ENCODE data around the gene HIP1.

Gene HIP1

DNA sequence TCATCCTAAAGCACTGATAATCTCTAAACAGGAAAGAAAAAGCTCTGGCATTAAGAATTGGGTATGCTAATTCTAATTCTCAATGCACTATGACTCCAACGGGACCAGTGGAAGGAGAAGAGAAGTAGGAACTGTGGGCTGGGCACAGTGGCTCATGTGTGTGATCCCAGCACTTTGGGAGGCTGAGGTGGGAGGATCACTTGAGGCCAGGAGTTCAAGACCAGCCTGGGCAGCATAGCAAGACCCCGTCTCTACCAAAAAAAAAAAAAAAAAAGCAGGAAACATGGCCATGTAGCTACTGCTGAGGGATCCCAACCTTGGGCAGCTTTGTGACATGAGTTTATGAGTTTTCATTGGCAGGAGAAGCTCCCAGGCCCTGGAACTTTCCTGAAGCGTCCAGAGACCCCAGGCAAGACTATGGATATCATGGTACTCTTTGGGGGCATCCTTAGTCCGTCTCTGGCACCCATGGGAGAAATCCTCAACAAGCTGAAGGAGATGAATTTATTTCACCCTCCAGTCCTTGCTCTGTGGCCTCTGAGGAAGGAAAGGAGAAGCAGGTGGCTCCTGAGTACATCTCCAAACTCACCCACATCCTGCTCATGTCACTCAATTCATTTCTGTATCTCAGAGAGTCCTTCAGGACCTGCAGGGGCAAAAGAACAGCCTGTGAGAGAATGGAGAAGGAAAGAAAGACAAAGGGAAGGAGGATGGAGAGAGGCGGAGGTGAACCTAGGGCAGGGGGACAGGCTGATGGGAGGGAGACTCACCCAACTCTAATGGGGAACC lies 147.1 kb downstream of the HIP1 start:
- no peak for DNase-seq (ENCODE audit: low read depth)
- TF ChIP-seq, protein P1, sequence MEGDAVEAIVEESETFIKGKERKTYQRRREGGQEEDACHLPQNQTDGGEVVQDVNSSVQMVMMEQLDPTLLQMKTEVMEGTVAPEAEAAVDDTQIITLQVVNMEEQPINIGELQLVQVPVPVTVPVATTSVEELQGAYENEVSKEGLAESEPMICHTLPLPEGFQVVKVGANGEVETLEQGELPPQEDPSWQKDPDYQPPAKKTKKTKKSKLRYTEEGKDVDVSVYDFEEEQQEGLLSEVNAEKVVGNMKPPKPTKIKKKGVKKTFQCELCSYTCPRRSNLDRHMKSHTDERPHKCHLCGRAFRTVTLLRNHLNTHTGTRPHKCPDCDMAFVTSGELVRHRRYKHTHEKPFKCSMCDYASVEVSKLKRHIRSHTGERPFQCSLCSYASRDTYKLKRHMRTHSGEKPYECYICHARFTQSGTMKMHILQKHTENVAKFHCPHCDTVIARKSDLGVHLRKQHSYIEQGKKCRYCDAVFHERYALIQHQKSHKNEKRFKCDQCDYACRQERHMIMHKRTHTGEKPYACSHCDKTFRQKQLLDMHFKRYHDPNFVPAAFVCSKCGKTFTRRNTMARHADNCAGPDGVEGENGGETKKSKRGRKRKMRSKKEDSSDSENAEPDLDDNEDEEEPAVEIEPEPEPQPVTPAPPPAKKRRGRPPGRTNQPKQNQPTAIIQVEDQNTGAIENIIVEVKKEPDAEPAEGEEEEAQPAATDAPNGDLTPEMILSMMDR (IDR thresholded peaks at IDR 0.05; ENCODE audit: control insufficient read depth, extremely low read depth, insufficient read depth), result no peak
- H3K4me3 ChIP-seq (ENCODE audit: low read depth, low read length), result no peak overlapping the region

DNA sequence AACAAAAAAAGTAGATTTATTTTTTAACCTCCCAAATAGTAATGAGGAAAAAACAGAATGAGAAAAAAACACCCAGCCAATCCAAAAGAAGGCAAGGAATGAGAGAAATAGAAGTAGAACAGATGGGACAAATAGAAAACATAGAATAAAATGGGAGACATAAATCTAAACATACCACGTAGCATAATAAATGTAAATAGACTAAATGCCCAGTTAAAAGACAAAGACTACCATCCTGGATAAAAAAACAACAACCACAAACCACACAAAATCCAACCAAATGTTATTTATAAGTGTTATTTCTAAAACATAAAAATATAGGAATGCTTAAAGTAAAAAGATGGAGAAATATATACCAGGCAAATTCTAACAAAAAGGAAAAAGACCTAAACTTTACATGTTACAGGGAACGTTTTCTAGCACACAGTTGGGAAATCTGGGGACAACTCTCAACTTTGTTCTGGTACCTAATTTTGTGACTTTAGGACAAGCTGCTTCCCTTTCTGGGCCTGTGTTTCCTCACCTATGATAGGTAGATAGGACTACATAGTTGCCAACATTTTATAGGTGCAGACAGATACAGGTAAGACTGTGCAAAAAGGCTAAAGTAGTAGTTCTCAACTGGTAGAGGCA lies 148.3 kb downstream of the HIP1 start:
- H3K4me3 ChIP-seq (ENCODE audit: low read depth, low read length), result no peak overlapping the region
- no peak for DNase-seq (ENCODE audit: low read depth)

DNA sequence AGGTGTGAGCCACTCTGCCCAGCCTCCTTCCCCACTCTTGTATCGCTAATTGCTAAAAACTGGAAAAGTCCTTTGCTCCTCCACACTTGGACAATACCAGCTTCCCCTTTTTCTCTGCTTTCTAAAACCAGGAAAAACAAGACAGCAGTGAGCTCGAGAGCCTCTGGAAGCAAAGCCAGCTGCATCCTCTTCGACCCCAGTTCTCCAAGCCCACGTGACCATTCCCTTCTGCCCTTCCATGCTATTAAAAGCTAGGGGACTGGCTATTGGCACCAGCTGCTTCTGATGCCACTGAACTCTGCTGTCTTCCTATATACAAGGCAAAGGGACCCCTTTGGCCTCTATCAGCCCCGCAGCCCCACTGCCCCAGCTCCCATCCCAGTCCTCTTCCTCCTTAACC lies 154.4 kb downstream of the HIP1 start:
- no peak for DNase-seq (ENCODE audit: low read depth)
- TF ChIP-seq, protein P1 (IDR thresholded peaks at IDR 0.05; ENCODE audit: control insufficient read depth, extremely low read depth, insufficient read depth), result no peak
- H3K4me3 ChIP-seq (ENCODE audit: low read depth, low read length), result no peak overlapping the region

More for the DNA sequence above, 148.3 kb downstream of the HIP1 start:
- TF ChIP-seq, protein P1 (IDR thresholded peaks at IDR 0.05; ENCODE audit: control insufficient read depth, extremely low read depth, insufficient read depth), result no peak

DNA sequence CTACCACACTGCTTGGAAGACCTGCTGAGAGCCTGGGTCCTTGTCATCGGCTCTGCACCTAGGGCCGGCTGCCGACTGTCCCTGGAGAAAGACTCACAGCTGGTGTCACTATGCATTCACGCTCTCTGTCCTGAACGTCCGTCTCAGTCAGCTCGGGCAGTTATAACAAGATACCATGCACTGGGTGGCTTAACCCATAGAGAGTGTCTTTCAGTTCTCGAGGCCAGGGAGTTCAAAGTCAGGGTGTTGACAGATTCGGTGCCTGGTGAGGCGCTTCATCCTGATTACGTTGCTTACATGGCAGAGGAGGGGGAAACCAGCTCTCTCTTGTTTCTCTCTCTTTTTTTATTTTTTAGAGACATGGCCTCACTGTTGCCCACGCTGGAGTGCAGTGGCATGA lies 155.5 kb downstream of the HIP1 start:
- DNase-seq (ENCODE audit: low read depth), result no peak
- H3K4me3 ChIP-seq (ENCODE audit: low read depth, low read length), result no peak overlapping the region
- TF ChIP-seq, protein P1 (IDR thresholded peaks at IDR 0.05; ENCODE audit: control insufficient read depth, extremely low read depth, insufficient read depth), result no peak

DNA sequence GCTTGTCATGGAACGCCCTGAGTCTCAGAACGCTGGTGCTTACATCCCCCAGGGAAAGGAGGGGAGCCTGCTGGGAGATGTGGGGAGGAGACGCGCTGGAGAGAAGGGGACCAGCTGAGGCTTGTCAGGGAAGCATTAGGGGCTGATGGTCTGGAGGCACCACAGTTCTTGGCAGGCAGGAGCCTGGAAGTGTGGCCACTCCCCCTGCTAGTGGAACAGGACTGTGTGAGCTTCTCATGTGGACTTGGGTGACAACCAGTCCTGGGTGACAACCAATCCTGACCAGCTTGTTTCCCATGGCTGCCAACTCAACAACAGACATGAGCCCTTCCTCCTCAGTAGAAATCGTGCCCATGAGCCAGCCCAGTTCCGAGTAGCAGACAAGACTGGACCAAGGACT lies 158.8 kb downstream of the HIP1 start:
- TF ChIP-seq, protein P1 (IDR thresholded peaks at IDR 0.05; ENCODE audit: control insufficient read depth, extremely low read depth, insufficient read depth), result no peak
- H3K4me3 ChIP-seq (ENCODE audit: low read depth, low read length), result no peak overlapping the region
- DNase-seq (ENCODE audit: low read depth), result no peak

DNA sequence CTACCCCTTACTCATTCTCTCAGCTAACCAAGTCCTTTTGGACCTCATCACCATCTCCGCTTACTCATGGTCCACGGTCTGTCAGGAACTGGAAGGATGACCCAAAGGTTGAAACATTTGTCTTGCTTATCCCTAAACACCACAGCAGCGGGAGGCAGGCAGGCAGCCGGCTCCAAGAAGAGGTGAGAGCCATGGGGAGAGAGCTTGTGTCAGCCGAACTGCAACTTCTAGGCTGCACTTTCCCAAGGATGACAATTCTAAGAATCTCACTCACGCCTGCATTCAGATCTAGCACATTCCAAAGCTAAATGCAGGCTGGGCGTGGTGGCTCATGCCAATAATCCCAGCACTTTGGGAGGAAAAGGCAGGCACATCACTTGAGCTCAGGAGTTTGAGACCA lies 160.7 kb downstream of the HIP1 start:
- TF ChIP-seq, protein P1 (IDR thresholded peaks at IDR 0.05; ENCODE audit: control insufficient read depth, extremely low read depth, insufficient read depth), result no peak
- H3K4me3 ChIP-seq (ENCODE audit: low read depth, low read length), result no peak overlapping the region
- DNase-seq (ENCODE audit: low read depth), result no peak
